Effector CD4-positive, alpha-beta T cell (primary cell): ENCODE measurements around the gene GRAMD4.
"Not testable (repeated sequence)": the region's sequence is repeated elsewhere in the genome, so short reads cannot be mapped to it uniquely, and the experiment has no call there.

Source experiments
- DNase-seq: peaks from one replicate; pipeline ENCODE4 v3.0.0-alpha.2; 2020

The GRAMD4 gene

DNA sequence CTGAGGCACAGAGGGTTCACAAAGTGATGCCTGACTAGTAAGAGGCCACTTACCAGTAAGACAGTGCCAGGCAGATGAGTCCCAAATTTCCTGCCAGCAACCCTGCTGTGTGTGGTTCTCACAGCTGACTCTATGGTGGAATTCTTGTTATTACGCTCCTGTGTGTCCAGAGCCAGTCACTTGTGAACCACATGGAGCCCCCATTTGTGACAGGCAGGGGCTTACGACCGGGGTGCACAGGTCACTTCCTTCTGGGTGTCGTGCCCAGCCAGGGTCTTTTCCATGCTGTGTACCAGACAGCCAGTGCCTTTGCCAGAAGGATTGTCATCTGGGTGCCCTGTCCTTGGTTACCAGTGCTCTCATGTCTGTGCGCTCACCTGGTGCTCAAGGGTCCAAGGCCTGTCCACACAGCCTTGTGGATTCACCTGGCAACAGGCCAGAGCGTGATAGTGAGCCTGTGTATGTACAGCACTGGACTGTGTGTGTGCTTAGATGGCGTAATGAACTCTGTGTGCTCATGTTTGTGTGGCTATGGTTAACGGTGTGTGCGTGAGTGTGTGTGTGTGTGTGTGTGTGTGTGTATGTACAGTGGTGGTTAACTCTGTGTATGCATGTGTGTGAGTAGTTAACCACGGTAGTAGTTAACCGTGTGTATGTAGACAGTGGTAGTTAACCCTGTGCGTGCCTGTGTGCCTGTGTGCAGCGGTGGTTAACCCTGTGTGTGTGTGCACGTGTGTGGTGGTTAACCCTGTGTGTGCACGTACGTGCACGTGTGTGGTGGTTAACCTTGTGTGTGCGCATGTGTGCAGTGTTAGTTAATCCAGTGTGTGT is 18.6 kb downstream of the GRAMD4 start:
- DNase-seq, result no peak

DNA sequence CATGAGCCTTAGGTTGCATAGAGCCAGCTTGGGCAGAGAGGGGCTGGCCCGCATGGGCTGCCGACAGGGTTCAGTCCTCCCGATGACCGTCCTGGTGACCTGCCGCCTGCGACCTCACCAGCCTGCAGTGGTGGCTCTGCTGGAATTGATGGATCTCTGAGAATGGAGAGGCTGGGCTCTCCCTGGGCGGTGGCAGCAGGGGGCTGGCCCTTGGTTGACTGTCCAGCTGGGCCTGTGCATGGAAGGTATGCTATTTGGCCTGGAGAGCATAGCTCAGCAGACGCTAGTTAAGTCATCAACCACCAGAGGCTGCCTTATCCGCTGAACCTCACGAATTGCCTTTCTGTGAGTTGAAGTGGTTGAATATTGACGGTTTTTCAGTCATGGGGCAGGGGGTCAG is 19.7 kb downstream of the GRAMD4 start:
- no peak for DNase-seq

DNA sequence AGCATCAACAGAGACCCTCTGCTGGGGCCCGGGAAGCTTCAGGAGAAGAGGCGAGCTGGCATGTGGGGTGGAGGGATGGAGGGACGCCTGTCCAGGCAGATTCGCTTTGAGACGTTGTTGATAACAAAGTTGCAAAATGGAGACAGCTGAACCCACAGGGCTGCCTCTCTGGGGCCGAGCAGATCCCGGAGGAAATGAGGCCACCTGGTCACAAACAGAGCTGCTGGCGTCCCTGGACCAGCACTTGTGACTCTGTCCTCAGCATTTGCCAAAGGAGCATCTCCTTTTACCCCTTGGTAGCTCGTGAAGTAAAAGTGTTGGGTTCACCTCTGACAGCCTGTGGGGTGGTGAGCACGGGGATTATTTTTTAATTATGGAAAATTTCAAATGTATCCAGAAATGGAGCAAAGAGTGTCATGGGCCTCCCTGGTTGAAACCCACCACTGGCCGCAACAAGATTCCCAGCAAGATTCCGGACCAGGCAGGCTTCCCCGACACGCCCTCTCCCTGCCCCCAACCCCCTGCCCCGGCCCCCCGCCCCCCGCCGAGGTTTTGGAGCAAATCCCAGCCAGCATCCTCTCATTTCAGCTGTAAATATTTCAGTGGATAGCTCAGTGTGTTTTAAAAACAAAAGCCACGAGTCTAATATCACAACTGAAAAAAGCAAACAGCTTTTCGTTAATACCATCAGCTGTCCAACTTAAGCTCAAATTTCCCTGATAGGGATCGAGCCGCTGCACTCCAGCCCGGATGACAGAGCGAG is 20.3 kb downstream of the GRAMD4 start:
- DNase-seq, result no peak

DNA sequence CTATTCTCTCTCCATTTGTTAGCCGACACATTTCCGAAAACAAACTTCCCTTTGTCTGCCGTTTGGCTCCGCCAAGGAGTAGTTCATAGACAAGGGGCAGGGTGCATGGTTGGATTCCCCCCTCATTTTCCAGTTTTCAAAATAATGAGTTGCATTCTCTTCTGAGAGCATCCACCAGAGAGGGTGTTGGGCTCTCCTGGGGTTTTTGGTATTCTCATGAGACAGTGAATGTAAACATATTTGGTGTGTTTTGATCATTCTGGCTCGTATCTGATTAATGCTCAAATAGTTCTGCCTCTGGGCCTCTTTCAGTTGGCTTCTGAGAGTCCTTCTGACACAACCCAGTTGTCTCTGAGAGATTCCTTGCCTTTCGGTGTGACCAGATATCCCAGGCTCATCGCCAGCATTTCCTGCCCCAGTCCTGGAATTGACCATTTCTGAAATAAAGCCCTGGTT is 21.7 kb downstream of the GRAMD4 start:
- no peak for DNase-seq

DNA sequence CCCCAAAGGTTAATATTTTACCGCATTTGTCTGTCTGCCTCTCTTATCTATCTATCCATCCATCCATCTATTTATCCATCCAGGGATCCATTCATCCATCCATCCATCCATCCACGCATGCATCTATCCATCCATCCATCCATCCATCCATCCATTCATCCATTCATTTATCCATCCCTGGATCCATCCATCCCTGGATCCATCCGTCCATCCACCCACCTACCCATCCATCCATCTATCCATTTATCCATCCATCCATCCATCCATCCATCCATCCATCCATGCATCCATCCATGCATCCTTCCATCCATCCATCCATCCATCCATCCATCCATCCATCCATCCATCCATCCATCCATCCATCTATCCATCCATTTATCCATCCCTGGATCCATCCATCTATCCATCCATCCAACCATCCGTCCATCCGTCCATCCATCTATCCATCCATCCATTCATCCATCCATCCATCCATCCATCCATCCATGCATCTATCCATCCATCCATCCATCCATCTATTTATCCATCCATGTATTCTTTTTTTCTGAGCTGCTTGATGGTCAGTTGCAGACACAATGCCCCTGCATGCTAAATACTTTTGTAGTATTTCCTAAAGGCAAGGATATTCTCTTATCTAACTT is 22.8 kb downstream of the GRAMD4 start:
- DNase-seq, result not testable (repeated sequence)

DNA sequence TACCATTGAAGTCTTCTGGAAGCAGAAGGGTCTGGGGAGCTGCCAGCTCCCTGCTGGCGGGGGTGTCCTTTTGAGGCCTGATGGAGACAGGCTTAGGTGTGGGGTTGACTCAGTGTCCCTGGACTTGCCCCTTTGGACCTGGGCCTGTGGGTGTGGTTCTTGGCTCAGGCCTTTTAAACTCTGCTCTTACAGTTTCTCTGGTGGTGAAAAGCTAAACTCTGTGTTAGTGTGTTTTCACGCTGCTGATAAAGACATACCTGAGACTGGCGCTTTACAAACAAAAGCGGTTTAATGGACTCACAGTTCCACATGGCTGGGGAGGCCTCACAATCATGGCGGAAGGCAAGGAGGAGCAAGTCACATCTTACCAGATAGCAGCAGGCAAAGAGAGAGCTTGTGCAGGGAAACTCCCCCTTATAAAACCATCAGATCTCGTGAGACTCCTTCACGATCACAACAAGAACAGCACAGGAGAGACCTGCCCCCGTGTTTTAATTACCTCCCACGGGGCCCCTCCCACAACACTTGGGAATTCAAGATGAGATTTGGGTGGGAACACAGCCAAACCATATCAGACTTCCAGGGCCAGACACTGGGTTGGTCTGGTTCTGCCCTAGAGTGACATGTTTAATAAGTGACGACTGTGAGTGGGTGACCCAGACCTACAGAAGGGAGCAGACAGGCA is 26.5 kb downstream of the GRAMD4 start:
- no peak for DNase-seq

DNA sequence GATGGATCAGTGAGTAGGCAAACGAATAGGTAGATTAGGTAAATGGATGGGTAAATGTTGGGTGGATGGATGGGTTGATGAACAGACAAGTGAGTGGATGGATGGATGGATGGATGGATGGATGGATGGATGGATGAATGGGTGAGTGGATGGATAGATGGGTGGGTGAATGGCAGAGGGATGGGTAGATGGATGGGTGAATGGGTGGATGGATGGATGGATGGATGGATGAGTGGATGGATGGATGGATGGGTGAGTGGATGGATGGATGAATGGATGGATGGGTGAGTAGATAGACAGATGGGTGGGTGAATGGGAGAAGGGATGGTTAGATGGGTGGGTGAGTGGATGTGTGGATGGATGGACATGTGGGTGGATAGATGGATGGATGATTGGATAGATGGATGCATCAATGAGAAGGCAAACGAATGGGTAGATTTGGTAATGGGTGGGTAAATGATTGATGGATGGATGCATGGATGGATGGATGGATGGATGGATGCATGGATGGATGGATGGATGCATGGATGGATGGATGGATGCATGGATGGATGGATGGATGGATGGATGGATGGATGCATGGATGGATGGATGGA is 28.1 kb downstream of the GRAMD4 start:
- DNase-seq, result not testable (repeated sequence)

DNA sequence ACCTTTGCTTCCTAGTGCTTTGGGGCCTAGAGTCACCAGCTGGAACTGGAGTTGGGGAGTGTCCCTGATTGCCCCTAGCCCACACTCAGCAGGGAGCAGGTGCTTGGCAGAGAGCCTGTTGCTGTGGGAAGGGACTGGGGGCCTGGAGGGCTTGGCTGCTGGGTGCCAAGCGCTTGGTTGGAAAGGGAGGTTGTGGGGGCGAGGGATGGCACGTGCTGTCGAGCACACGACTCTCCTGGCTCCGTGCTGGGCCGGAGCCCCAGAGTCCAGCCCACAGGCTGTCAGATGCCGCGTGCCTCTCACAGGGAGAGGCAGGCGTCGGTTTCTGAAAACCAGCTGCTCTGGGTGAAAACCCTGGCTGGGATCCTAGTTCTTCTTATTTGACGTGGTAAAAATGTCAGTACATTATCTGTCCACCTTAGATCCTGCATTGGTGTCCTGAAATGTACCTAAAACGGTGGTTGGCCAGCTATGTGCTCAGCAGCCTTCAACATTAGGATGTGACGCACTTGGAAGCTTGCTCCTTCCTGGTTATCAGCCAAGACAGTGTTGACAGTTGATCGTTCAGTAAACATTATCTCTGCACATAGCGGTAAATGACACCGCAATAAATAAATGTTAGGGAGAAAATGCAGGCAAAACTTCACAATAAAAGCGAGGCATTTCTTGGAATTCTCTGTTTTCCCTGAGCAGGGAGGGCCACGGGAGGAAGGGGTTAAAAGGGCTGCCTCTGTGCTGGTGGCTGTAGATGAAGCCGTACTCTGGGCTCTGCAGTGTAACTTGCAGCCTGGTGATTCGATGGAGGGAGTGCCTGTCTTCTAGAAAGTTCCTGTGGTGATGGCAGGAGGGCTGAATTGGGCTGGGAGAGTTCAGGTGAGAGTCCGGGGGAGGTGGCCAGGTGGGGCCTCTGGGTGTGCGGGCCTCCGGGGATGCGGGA is 29.2 kb downstream of the GRAMD4 start:
- no peak for DNase-seq

DNA sequence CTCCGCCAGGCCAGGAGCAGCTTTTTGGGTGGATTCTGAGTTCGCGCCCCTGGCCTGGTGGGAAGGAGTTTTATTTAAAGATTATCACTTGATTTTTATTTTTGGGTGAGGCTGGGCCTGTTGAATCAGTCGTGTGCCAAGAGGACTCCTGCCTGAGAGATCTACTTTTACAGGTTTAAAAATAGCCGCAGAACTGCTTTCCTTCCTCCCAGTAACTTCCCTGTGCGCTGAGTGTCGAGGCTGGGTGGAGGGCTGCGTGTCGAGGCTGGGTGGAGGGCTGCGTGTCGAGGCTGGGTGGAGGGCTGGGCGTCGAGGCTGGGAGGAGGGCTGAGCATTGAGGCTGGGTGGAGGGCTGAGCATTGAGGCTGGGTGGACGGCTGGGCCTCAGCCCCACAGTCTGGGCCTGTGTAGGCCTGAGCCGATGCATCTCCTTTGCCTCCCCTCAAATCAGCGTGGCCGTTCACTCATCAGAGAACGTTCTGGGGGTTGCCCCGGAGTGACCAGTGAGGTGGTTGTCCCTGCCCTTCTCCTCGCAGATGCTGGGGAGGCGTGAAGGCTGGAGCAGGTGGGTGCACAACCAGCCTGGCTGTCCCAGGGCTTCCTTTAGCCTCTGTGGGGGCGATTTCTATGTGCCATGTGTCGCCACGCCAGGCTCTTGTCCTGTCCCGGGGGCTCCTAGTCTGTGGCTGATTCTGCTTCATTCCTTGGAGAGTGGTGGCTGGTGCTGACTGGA is 30.1 kb downstream of the GRAMD4 start:
- DNase-seq, result no peak

DNA sequence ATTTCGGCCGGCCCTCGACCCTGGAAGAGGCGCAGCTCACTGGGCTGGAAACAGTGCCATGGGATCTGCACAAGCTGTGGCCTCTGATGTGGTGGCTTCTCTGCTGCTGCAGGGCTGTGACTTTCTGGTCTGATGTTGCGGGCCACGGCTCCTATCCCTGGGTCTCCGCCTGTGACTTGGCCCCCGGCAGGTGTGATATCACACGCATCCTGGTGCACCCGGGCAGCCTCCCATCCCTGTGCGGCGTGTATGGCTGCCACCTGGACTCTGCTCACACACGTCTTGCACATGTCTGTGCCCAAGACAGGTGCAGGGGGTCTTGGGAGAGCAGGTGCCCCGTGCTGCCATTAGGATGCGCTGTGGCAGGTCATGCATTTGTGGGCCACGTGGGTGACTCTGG is 31.1 kb downstream of the GRAMD4 start:
- DNase-seq, result no peak

DNA sequence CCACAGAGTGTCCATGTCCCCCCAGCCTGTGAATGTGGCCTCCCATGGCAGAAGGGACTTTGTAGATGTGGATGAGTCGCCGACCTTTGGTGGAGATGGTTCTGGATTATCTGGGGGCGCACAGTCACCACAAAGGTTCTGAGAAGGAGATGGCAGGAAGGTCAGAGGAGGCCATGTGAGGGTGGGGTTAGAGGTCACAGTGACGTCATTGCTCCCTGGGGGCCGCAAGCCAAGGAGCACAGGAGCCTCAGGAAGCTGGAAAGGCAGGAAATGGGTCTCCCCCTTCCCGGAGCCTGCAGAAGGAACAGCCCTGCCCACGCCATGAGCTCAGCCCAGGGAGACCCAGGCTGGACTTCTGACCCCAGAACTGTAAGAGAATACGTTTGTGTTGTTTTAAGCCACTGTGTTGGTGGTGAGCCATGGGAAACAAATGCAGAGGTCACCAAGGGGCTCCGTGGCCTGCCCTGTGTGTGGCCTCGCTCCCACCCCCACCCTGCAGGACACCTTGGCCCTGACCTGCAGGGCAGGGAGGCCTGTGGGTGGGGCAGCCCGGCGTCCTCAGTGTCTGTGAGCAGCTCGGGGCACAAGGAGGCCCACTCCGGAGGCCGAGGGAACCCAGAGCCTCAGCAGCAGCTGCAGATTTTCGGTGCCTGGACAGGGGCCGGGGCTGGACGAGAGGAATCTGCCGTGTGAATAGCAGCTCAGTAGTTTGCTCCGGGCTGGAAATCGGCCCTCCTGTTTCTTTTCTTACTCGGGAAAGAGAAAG is 32.1 kb downstream of the GRAMD4 start:
- no peak for DNase-seq

DNA sequence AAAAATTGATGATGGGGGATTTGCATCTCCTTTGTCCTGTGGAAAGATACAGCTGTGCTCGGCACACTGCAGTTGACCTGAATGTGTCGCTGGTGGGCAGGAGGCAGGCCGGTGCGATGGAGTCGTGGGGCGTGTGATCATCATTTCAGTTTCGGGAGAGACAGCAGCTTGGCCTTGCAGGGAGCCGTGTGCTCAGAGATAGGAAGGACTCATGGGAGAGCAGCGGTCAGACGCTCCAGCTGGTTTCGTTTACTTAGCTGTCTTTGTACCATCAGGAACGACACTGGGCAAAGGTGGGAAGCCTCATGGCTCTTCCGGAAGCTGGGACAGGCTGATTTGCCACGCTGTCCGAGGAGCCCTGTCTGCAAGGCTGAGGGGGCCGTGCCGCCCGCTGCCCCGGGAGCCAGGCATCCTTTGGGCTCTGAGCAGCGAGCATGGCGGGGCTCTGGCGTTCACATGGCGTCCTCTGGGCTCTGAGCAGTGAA is 32.7 kb downstream of the GRAMD4 start:
- DNase-seq, result no peak

DNA sequence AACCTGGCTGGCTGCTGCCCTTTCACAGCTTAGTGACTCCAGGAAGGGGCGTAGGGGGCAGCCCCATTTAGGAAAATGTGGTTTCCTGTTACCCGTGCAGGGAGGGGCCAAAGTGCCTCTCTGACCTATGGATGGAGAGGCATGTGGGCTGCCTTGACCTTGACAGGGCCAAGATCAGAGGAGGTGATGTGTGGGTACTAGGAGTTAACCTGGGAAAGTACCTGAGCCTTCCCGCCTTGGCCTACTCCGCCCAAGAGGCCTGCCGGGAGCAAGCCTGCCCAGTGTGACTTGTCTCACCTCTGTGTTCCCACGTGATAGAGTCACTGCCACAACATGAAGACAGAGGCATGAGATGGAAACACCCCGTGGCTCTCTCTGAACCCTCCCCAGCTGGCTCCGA is 33.4 kb downstream of the GRAMD4 start:
- DNase-seq, result no peak

DNA sequence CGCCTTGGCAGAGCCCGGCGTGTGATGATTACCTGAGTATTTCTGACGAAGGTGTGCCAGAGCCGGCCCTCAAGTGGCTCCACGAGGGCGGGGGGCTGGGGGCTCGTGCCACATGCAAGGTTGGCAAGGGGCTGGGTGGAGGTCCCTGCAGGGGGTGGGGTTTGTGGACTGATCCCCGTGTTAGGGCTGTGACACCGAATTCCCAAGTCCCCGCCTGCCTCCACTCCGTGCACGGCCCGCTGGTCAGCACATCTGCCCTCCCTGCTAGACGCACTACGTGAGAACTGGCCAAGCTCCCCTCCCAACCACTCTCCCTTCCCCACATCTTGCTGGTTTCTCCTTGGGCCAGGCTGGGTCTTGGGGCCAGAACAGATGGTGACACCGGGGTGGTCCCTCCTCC is 34.2 kb downstream of the GRAMD4 start:
- DNase-seq, result no peak

DNA sequence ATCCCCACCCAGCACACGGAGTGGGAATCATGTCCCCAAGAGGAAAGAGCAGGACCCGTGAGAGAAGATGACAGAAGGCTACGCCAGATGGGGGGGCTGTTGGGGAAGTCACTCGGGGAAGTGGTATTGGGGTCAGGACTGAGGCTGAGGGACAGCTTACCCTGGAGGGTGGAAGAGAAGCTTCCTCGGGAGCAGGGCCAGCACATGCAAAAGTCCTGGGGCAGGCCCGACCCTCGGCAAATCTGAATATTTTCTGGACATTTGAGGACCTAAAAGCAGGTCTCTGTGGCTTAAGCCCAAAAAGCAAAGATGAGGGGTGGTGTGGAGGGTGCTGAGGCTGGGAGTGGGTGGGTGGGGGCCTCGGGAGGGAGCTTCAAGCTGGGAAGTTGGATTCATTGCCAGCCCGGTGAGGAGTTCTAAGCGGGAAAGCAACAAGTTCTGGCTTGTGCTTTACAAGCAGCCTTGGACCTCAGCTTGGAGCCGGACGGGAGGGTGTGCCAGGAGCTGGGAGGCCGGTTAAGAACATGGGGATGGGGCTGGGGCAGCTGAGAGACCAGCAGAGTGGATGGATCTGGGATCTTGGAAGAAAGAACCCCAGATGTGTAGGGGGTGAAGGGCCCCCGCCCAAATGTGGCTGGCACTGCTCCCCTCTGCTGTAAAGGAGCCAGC is 34.9 kb downstream of the GRAMD4 start:
- DNase-seq, result no peak

DNA sequence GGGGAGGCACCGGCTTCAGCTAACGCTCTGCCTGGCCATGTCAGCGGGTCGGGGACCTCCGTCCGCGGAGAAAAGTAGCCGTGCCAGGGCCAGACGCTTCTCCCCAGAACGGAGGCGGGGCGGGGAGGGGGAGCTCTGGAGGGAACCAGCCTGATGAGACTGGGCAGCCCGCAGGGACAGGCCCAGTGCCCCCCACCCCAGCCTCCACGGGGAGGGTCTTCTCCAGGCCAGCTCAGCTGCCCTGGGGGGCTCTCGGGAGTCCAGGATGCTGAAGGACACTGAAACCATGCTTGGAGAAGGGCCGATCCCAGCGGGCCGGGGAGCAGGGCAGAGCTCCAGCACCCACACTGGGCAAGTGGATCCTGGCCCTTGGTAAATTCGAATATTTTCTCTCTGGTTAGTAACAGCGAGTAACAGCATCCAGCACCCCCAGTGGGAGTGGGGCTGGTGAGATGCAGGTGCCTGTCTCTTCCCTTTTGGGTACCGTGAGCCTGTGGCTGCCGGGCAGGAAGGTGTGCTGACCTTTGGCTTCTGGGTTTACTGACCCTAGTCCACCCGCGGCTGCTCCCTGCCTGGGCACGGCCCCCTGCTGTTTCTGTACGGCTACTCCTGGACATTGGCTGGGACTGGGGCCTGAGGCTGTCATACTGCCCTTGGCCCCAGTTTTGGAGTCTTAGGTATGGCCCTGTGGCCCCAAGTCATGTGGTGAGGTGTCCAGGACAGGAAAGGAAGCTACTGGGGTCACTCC is 35.8 kb downstream of the GRAMD4 start:
- DNase-seq, result no peak

DNA sequence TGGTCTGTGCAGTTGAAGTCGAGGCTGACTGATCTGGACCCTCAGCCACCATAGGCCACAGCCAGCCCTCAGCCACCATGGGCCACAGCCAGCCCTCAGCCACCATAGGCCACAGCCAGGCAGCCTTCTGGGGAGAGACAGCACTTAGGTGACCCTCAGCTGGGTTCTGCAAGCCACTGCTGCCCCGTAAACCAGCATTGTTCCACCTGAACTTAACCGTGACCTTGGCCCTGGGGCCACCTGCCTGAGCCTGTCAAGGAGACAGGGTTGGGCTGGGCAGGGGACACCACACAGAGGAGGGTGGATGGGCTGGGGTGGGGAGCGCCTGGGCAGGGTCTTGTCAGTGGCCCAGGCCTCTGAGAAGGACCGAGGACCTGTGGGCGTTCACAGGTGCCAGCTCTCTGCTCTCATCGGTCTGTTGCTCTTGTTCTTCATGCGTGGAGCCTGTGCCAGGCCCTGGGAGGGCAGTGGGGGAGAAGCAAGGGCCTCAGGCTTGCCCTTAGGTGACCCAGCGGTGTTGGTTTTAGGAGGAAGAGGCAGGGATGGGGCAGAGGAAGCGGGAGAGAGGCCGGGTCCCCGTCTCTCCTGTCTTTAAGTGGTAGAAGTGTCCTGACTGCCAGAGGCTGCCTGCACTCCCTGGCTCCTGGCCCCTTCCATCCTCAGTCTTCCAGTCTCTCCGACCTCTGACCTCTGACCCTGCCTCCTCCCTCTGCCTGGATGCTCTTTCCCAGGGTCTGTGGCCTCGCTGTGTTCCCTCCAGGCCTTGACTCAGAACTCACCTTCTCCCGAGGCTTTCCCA is 36.9 kb downstream of the GRAMD4 start:
- DNase-seq, result no peak

DNA sequence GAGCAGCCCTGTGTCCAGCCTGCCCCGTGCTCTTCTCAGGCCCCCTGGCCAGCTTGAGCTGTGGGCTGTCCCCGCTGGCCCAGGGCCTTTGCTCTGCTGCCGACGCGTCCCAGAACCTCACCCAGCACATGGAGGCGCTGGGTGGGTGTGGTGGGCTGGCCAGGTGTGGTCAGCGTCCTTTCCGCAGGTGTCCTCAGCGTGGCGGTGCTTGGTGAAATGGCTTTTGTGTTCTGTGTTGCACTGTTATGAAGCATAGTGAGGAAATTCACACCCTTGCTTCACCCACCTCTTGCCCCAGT is 37.4 kb downstream of the GRAMD4 start:
- DNase-seq, result no peak
